HG03432 (cell line): ENCODE data around the gene CALD1.

ENCODE experiments used
- ATAC-seq: cut with Tn5 transposase; IDR thresholded peaks from one replicate; pipeline ENCODE4 v1.9.1; 2021; ENCODE audit warnings: mild to moderate bottlenecking, moderate library complexity; ENCODE audit not compliant: unreplicated experiment

Gene CALD1

GRCh38 chr7:134920026-134920753, 140.8 kb downstream of the CALD1 start:
- peak; percentile 65 for ATAC-seq

- no peak for ATAC-seq
Measured at GRCh38 chr7:134922720-134923704, 143.6 kb downstream of the CALD1 start.

- ATAC-seq = no peak
Measured at GRCh38 chr7:134925766-134926165, 146.3 kb downstream of the CALD1 start.

GRCh38 chr7:134926396-134926795, 147.0 kb downstream of the CALD1 start:
- ATAC-seq = no peak

- no peak for ATAC-seq
Measured at GRCh38 chr7:134927076-134927475, 147.6 kb downstream of the CALD1 start.

GRCh38 chr7:134927723-134928122, 148.3 kb downstream of the CALD1 start:
- ATAC-seq = no peak

- no peak for ATAC-seq
Measured at GRCh38 chr7:134928554-134928953, 149.1 kb downstream of the CALD1 start.

- ATAC-seq = no peak
Measured at GRCh38 chr7:134931487-134931886, 152.1 kb downstream of the CALD1 start.

GRCh38 chr7:134932707-134933370, 153.4 kb downstream of the CALD1 start:
- peak; percentile 60 for ATAC-seq

GRCh38 chr7:134933460-134934068, 154.1 kb downstream of the CALD1 start:
- no peak for ATAC-seq

- ATAC-seq = no peak
Measured at GRCh38 chr7:134935701-134936100, 156.3 kb downstream of the CALD1 start.

GRCh38 chr7:134936893-134937510, 157.6 kb downstream of the CALD1 start:
- no peak for ATAC-seq

GRCh38 chr7:134938141-134938540, 158.7 kb downstream of the CALD1 start:
- ATAC-seq = no peak

GRCh38 chr7:134939136-134939535, 159.7 kb downstream of the CALD1 start:
- no peak for ATAC-seq

- ATAC-seq = no peak
Measured at GRCh38 chr7:134940729-134941128, 161.3 kb downstream of the CALD1 start.

- no peak for ATAC-seq
Measured at GRCh38 chr7:134941185-134941900, 161.9 kb downstream of the CALD1 start.

- ATAC-seq = no peak
Measured at GRCh38 chr7:134941952-134942351, 162.5 kb downstream of the CALD1 start.

GRCh38 chr7:134942690-134943466, 163.4 kb downstream of the CALD1 start:
- no peak for ATAC-seq

GRCh38 chr7:134943785-134944400, 164.5 kb downstream of the CALD1 start:
- ATAC-seq = peak; percentile 79
